GM12878 (cell line): ENCODE measurements around the gene EPS8. TPM values are rescaled to one million over a fixed set of nuclear protein-coding genes. Genes with fewer than 3 reads are reported as not detected.

Experiments used
- ATAC-seq: fragments of 200-7000 bp; cut with Tn5 transposase; 3 replicates; pipeline ENCODE4 v1.9.1; 2020; ENCODE audit warnings: mild to moderate bottlenecking, moderate library complexity
- BruUV-seq: library from RNA; stranded (reverse); fragments of 400-500 nt; replicated peaks from 2 replicates; lab custom pipeline; 2021; lab: Mats Ljungman, UMichigan
- CTCF ChIA-PET: fragments of 300-600 bp; sonication (Branson Sonifier 250); formaldehyde crosslinking; extraction: SDS; loops from one replicate; lab custom pipeline; 2021; ENCODE audit warnings: inconsistent platforms; lab: Yijun Ruan, JAX
- POLR2A ChIA-PET: fragments of 350-600 bp; formaldehyde crosslinking; extraction: SDS; loops from one replicate; lab custom pipeline; 2021; ENCODE audit warnings: inconsistent platforms; lab: Charles Lee
- RAD21 ChIA-PET: fragments of 300-600 bp; sonication (Branson Sonifier 250); formaldehyde crosslinking; loops from one replicate; lab custom pipeline; 2023; ENCODE audit warnings: antibody characterized with exemption; ENCODE audit not compliant: unreplicated experiment; lab: Charles Lee
- SMC1A ChIA-PET: fragments of 300-600 bp; sonication (Branson Sonifier 250); formaldehyde crosslinking; loops from one replicate; lab custom pipeline; 2023; ENCODE audit not compliant: unreplicated experiment, uncharacterized antibody; lab: Charles Lee
- DNase-seq: peaks from one replicate; pipeline ENCODE4 v3.0.0-alpha.2; 2011; ENCODE audit warnings: low read depth, low spot score
- FAIRE-seq: peaks from 3 replicates; lab custom pipeline; 2011; peaks lifted over from hg19 to GRCh38; lab: Jason Lieb, UNC
- H2AFZ ChIP-seq: 2 replicates; pipeline ENCODE4 v1.6.0; 2011; ENCODE audit warnings: low read depth, low read length, control low read depth; ENCODE audit not compliant: control insufficient read depth
- H3K27ac ChIP-seq: 2 replicates; pipeline ENCODE4 v1.5.1; 2011; ENCODE audit warnings: control low read depth; ENCODE audit not compliant: control insufficient read depth, insufficient read depth
- H3K27me3 ChIP-seq, 2 experiments: replicated peaks in 1 of 2; 2 replicates each; pipeline versions ENCODE4 v1.6.0 to v1.6.1; 2011; ENCODE audit warnings: low read length in 1 of 2; ENCODE audit not compliant: control insufficient read depth in 2 of 2, insufficient read depth in 2 of 2
- H3K36me3 ChIP-seq, 2 experiments: 2 replicates each; pipeline ENCODE4 v1.5.1; 2011; ENCODE audit warnings: low read length in 1 of 2; ENCODE audit not compliant: control insufficient read depth in 2 of 2, insufficient read depth in 2 of 2
- H3K4me1 ChIP-seq: 2 replicates; pipeline ENCODE4 v1.6.1; 2011; ENCODE audit warnings: mild to moderate bottlenecking, low read length, moderate library complexity, mixed read lengths; ENCODE audit not compliant: control insufficient read depth, insufficient read depth
- H3K4me2 ChIP-seq: 2 replicates; pipeline ENCODE4 v1.6.0; 2011; ENCODE audit warnings: control low read depth; ENCODE audit not compliant: control insufficient read depth, insufficient read depth
- H3K4me3 ChIP-seq: fragments of 200-600 bp; sonication (generic); 2 replicates; pipeline ENCODE4 v1.5.1; 2016
- H3K79me2 ChIP-seq: 2 replicates; pipeline ENCODE4 v1.6.0; 2011; ENCODE audit warnings: low read length; ENCODE audit not compliant: control insufficient read depth, insufficient read depth
- H3K9ac ChIP-seq: 2 replicates; pipeline ENCODE4 v1.8.0; 2011; ENCODE audit warnings: low read length, control low read depth, mixed read lengths; ENCODE audit not compliant: control insufficient read depth, insufficient read depth
- H3K9me3 ChIP-seq: replicated peaks from 3 replicates; pipeline ENCODE4 v1.5.1; 2011; ENCODE audit warnings: mild to moderate bottlenecking, low read length; ENCODE audit not compliant: control insufficient read depth, insufficient read depth
- H4K20me1 ChIP-seq: 2 replicates; pipeline ENCODE4 v1.6.0; 2011; ENCODE audit not compliant: control insufficient read depth, insufficient read depth
- EGR1 ChIP-seq, 2 experiments: IDR thresholded peaks; 1 replicate in 1 of 2; 2 replicates in 1 of 2; pipeline ENCODE4 v1.6.1; 2011 to 2012; ENCODE audit warnings: low read depth in 2 of 2, low read length in 2 of 2, borderline replicate concordance in 1 of 2, mild to moderate bottlenecking in 1 of 2, moderate library complexity in 1 of 2
- EZH2 ChIP-seq: IDR thresholded peaks from 2 replicates; pipeline ENCODE4 v1.6.1; 2012; ENCODE audit warnings: low read depth, mild to moderate bottlenecking, control low read depth, inconsistent platforms, low read length, borderline replicate concordance; ENCODE audit not compliant: control insufficient read depth
- FOXK2 ChIP-seq: fragments of 450-650 bp; IDR thresholded peaks from 2 replicates; pipeline ENCODE4 v1.6.1; 2017; ENCODE audit warnings: mild to moderate bottlenecking, moderate library complexity
- HDAC2 ChIP-seq: fragments of 200-600 bp; sonication (generic); IDR thresholded peaks from 2 replicates; pipeline ENCODE4 v1.6.1; 2017
- JUND ChIP-seq: IDR thresholded peaks from 2 replicates; pipeline ENCODE4 v1.6.1; 2012; ENCODE audit warnings: low read depth, mild to moderate bottlenecking, low read length, improper control_type of control experiment, moderate library complexity
- MTA2 ChIP-seq: fragments of 450-650 bp; IDR thresholded peaks from 2 replicates; pipeline ENCODE4 v1.6.1; 2016; ENCODE audit warnings: low read depth, mild to moderate bottlenecking, moderate library complexity
- MYB ChIP-seq: fragments of 150-350 bp; IDR thresholded peaks from 2 replicates; pipeline ENCODE4 v1.6.1; 2014; ENCODE audit warnings: mild to moderate bottlenecking, low read depth, low read length, borderline replicate concordance
- NR2F1 ChIP-seq: fragments of 450-650 bp; conservative IDR thresholded peaks from 2 replicates; pipeline ENCODE4 v1.6.1; 2017; ENCODE audit warnings: mild to moderate bottlenecking
- USF1 ChIP-seq: IDR thresholded peaks from 2 replicates; pipeline ENCODE4 v1.6.1; 2011; ENCODE audit warnings: borderline replicate concordance, low read depth, mild to moderate bottlenecking, moderate library complexity, mixed read lengths, low read length; ENCODE audit not compliant: insufficient read depth; ENCODE audit errors: extremely low read length
- WGBS: methylation state at CpG from one replicate; pipeline ENCODE4 v1.1.6; 2016; ENCODE audit warnings: low lambda C conversion rate; ENCODE audit not compliant: insufficient replicate concordance, insufficient coverage; ENCODE audit errors: missing lambda C conversion rate; 5-methylcytosine and 5-hydroxymethylcytosine counted together
- in situ Hi-C: fragments of 300-500 bp; cut with MboI; formaldehyde crosslinking; loops from 9 replicates; pipeline ENCODE4 v1.14.3; 2018; ENCODE audit warnings: mixed read lengths
- intact Hi-C: fragments of 100-400 bp; cut with micrococcal nuclease; formaldehyde crosslinking; loops from one replicate; pipeline ENCODE4 v1.14.2; 2022; ENCODE audit not compliant: unreplicated experiment
- polyA plus RNA-seq, 11 experiments: library from polyadenylated mRNA; depleted of rRNA in 4 of 11; unstranded in 6 of 11; stranded (reverse) in 5 of 11; fragments of >200 nt; fragmentation: Nextera tagmentation in 4 of 11; fragmentation: Illumina TruSeq in 1 of 11; extraction: Ambion mirVana in 4 of 11; extraction: Trizol in 1 of 11; gene quantifications; 1 replicate in 1 of 11; 2 replicates in 10 of 11; pipeline versions ENCODE4 v1.2.1 to v1.2.3, GENCODE V29; 2011 to 2016; ENCODE audit warnings: inconsistent platforms in 2 of 11, missing spikeins in 2 of 11, low read depth in 1 of 11
- total RNA-seq, 4 experiments: library from RNA; depleted of rRNA in 3 of 4; stranded (reverse); fragments of >200 nt in 3 of 4; fragmentation: Illumina TruSeq in 1 of 4; extraction: Trizol in 1 of 4; gene quantifications; 2 replicates each; pipeline versions ENCODE4 v1.2.1 to v1.2.3, GENCODE V29; 2013 to 2021
- TF ChIP-seq, protein P1 (sequence below): fragments of 450-650 bp; formaldehyde crosslinking; IDR thresholded peaks from 2 replicates; pipeline ENCODE4 v1.4.0; 2022; ENCODE audit warnings: mild to moderate bottlenecking, moderate library complexity
- TF ChIP-seq, protein P2 (sequence below): fragments of 450-650 bp; formaldehyde crosslinking; IDR thresholded peaks from 2 replicates; pipeline ENCODE4 v1.5.0; 2022; ENCODE audit warnings: mild to moderate bottlenecking, missing genetic modification characterization
- TF ChIP-seq, protein P3 (sequence below): IDR thresholded peaks from 2 replicates; pipeline ENCODE4 v1.6.1; 2012; ENCODE audit warnings: mild to moderate bottlenecking, low read depth, low read length

The EPS8 gene
- total and polyA plus RNA-seq, 10 of the 15 experiments (the other 5 are each of a cell fraction or from before 2014, with no cell fraction given) = 1.3 to 127 (median 3.4) TPM

DNA sequence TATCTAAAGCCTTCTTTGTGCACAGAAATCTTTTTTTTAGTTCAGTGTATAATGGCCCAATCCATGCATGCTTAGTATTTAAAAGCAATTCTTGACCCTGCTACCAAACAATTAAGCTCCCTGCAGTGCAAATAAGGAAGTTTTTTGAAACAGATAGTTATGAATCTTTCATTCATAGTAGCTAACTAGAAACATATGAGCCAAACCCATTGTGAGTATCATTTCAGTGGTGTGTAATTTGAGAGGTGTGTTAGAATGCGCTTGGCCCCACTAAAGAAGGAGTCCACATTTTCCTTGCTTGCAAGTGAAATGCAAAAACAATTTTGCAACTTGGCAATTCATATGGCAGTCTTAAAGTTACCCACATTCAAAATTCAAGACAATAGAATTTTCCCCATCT lies 14.4 kb downstream of the EPS8 start:
- Histone ChIP-seq H3K79me2 (no peaks in the 10 kb centered on the region), H2AFZ (no peak overlapping the region), H3K9ac (no peak overlapping the region), H4K20me1 (no peaks in the 10 kb centered on the region), H3K4me1 (no peaks in the 10 kb centered on the region), H3K27me3 (no peaks in the 10 kb centered on the region), H3K4me2 (no peak overlapping the region), H3K27ac (no peak overlapping the region), H3K4me3 (no peak overlapping the region), H3K36me3 (no peaks in the 10 kb centered on the region), H3K9me3 (no peaks in the 10 kb centered on the region)
- in situ Hi-C loops (no loop called here), intact Hi-C loops (loop anchor here (5.0 kb wide), 1 partner anchor 183 kb away; no protein-coding TSS in a partner anchor)
- no TSS peak for BruUV-seq
- ChIA-PET RAD21 (interaction anchor here (0.5 to 2.9 kb wide), 7 partner anchors 11 to 243 kb away, joined by 3 to 13 read pairs (median 3); no protein-coding TSS in a partner anchor), SMC1A (interaction anchor here (0.9 to 12.3 kb wide), 11 partner anchors 9 to 165 kb away, joined by 3 to 201 read pairs (median 4); partner anchors contain the start of gene EPS8), CTCF (interaction anchor here (0.7 to 1.6 kb wide), 5 partner anchors 14 to 83 kb away, joined by 3 to 4 read pairs (median 3); partner anchors contain the start of gene EPS8), POLR2A (interaction anchor here (1.1 to 5.3 kb wide), 2 partner anchors 15 to 43 kb away, joined by 5 to 45 read pairs; partner anchors contain the start of gene EPS8)
- DNase-seq (no peak), FAIRE-seq (no peak), ATAC-seq (no peak)
- WGBS = 100% methylated on average over 1 of the region's 1 CpG
- TF ChIP-seq JUND (no peak), EZH2 (no peak), MYB (no peak), EGR1 (IDR thresholded peaks at IDR 0.05; ENCODE audit: borderline replicate concordance in 1 of 2, low read depth in 2 of 2, low read length in 2 of 2) (no peak), NR2F1 (no peak), FOXK2 (no peak), USF1 (no peak), MTA2 (no peak), HDAC2 (no peak)
- TF ChIP-seq, protein P1, sequence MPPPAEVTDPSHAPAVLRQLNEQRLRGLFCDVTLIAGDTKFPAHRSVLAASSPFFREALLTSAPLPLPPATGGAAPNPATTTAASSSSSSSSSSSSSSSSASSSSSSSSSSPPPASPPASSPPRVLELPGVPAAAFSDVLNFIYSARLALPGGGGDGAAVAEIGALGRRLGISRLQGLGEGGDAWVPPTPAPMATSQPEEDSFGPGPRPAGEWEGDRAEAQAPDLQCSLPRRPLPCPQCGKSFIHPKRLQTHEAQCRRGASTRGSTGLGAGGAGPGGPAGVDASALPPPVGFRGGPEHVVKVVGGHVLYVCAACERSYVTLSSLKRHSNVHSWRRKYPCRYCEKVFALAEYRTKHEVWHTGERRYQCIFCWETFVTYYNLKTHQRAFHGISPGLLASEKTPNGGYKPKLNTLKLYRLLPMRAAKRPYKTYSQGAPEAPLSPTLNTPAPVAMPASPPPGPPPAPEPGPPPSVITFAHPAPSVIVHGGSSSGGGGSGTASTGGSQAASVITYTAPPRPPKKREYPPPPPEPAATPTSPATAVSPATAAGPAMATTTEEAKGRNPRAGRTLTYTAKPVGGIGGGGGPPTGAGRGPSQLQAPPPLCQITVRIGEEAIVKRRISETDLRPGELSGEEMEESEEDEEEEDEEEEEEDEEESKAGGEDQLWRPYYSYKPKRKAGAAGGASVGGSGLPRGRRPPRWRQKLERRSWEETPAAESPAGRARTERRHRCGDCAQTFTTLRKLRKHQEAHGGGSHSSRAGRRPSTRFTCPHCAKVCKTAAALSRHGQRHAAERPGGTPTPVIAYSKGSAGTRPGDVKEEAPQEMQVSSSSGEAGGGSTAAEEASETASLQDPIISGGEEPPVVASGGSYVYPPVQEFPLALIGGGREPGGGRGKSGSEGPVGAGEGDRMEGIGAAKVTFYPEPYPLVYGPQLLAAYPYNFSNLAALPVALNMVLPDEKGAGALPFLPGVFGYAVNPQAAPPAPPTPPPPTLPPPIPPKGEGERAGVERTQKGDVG (CRISPR knock-in tag) = no peak
- TF ChIP-seq, protein P2, sequence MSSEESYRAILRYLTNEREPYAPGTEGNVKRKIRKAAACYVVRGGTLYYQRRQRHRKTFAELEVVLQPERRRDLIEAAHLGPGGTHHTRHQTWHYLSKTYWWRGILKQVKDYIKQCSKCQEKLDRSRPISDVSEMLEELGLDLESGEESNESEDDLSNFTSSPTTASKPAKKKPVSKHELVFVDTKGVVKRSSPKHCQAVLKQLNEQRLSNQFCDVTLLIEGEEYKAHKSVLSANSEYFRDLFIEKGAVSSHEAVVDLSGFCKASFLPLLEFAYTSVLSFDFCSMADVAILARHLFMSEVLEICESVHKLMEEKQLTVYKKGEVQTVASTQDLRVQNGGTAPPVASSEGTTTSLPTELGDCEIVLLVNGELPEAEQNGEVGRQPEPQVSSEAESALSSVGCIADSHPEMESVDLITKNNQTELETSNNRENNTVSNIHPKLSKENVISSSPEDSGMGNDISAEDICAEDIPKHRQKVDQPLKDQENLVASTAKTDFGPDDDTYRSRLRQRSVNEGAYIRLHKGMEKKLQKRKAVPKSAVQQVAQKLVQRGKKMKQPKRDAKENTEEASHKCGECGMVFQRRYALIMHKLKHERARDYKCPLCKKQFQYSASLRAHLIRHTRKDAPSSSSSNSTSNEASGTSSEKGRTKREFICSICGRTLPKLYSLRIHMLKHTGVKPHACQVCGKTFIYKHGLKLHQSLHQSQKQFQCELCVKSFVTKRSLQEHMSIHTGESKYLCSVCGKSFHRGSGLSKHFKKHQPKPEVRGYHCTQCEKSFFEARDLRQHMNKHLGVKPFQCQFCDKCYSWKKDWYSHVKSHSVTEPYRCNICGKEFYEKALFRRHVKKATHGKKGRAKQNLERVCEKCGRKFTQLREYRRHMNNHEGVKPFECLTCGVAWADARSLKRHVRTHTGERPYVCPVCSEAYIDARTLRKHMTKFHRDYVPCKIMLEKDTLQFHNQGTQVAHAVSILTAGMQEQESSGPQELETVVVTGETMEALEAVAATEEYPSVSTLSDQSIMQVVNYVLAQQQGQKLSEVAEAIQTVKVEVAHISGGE (CRISPR knock-in tag) = no peak
- TF ChIP-seq, protein P3, sequence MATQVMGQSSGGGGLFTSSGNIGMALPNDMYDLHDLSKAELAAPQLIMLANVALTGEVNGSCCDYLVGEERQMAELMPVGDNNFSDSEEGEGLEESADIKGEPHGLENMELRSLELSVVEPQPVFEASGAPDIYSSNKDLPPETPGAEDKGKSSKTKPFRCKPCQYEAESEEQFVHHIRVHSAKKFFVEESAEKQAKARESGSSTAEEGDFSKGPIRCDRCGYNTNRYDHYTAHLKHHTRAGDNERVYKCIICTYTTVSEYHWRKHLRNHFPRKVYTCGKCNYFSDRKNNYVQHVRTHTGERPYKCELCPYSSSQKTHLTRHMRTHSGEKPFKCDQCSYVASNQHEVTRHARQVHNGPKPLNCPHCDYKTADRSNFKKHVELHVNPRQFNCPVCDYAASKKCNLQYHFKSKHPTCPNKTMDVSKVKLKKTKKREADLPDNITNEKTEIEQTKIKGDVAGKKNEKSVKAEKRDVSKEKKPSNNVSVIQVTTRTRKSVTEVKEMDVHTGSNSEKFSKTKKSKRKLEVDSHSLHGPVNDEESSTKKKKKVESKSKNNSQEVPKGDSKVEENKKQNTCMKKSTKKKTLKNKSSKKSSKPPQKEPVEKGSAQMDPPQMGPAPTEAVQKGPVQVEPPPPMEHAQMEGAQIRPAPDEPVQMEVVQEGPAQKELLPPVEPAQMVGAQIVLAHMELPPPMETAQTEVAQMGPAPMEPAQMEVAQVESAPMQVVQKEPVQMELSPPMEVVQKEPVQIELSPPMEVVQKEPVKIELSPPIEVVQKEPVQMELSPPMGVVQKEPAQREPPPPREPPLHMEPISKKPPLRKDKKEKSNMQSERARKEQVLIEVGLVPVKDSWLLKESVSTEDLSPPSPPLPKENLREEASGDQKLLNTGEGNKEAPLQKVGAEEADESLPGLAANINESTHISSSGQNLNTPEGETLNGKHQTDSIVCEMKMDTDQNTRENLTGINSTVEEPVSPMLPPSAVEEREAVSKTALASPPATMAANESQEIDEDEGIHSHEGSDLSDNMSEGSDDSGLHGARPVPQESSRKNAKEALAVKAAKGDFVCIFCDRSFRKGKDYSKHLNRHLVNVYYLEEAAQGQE = no peak
